GM19328 (cell line): ENCODE data around the gene ZBED1.
"Not testable (repeated sequence)": the region's sequence is repeated elsewhere in the genome, so short reads cannot be mapped to it uniquely, and the experiment has no call there.

Experiments used
- ATAC-seq: cut with Tn5 transposase; IDR thresholded peaks from one replicate; pipeline ENCODE4 v1.9.1; 2021; ENCODE audit warnings: mild to moderate bottlenecking, moderate library complexity; ENCODE audit not compliant: unreplicated experiment

The ZBED1 gene

DNA sequence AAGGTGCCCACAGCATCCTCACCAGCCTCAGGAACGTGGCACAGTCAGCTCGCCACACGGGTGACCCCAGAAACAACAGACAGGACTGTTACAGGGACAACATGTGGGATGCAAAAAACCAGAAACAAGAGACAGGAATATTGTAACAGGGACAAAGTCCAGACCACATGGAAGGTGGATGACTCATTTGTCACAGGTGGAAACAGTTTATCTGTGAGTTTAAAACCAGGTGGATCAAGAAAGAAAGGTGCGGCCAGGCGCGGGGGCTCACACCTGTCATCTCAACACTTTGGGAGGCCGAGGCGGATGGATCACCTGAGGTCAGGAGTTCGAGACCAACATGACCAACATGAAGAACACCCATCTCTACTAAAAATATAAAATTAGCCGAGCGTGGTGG is 23.5 kb downstream of the ZBED1 start:
- not testable (repeated sequence) for ATAC-seq

DNA sequence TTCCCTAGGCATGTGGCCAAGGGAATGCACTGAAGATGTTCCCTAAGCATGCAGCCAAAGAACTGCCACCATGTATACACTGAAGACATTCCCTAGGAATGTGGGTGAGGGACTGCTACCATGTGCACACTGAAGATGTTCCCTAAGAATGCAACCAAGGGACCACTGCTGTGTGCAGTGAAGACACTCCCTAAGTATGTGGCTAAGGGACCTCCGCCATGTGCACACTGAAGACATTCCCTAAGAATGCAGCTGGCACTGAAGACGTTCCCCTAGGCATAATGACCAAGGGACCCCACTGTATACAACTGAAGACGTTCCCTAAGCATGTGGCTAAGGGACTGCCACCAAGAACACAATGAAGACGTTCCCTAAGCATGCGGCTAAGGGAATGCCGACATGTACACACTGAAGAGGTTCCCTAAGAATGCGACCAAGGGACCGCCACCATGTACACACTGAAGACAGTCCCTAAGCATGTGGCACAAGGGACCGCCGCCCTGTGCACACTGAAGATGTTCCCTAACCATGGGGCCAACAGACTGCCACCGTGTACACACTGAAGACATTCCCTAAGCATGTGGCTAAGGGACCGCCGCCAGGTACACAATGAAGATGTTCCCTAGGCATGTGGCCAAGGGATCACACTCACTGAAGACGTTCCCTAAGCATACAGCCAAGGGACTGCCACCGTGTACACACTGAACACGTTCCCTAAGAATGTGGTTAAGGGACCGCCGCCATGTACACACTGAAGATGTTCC is 25.6 kb downstream of the ZBED1 start:
- no peak for ATAC-seq

DNA sequence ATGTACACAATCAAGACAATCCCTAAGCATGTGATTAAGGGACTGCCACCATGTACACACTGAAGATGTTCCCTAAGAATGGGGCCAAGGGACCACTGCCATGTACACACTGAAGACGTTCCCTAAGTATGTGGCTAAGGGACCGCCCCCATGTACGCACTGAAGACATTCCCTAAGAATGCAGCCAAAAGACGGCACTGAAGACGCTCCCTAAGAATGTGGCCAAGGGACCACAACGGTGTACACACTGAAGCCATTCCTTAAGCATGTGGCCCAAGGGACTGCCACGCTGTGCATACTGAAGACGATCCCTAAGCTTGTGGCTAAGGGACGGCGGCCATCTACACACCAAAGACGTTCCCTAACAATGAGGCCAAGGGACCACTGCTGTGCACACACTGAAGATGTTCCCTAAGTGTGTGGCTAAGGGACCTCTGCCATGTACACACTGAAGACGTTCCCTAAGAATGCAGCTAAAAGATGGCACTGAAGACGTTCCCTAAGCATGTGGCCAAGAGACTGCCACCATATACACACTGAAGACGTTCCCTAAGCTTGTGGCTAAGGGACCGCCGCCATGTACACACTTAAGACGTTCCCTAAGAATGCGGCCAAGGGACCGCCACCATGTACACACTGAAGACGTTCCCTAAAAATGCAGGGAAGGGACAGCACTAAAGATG is 26.4 kb downstream of the ZBED1 start:
- no peak for ATAC-seq

DNA sequence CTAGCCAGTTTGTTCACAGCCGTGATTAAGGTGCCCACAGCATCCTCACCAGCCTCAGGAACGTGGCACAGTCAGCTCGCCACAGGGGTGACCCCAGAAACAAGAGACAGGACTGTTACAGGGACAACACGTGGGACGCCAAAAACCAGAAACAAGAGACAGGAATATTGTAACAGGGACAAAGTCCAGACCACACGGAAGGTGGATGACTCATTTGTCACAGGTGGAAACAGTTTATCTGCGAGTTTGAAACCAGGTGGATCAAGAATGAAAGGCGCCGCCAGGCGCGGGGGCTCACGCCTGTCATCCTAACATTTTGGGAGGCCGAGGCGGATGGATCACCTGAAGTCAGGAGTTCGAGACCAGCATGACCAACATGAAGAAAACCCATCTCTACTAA is 27.7 kb downstream of the ZBED1 start:
- not testable (repeated sequence) for ATAC-seq

DNA sequence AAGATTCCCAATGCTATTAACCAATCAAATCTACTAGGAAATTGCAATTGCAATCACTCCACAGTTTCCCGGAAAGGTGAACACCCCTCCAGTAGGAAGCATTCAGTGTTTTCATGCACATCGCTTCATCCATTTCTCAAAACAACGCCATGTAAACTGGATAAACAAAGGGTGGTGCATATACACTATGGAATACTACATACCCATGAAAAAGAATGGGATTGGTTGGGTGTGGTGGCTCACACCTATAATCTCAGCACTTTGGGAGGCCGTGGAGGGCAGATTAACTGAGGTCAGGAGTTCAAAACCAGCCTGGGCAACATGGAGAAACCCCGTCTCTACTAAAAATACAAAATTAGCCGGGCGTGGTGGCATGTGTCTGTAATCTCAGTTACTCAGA is 29.1 kb downstream of the ZBED1 start:
- ATAC-seq = no peak

DNA sequence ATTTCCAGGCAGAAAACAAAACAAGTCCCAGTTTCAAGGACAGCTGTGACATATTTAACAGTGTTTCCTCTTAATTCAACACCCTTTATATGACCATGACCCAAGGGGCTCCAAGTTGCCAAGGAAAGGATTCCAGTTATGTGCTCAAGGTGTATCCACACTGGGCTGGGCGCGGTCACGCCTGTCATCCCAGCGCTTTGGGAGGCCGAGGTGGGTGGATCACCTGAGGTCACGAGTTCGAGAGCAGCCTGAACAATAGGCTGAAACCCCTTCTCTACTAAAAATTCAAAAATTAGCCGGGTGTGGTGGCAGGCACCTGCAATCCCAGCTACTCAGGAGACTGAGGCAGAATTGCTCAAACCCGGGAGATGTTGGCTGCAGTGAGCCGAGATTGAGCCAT is 29.6 kb downstream of the ZBED1 start:
- ATAC-seq = not testable (repeated sequence)

DNA sequence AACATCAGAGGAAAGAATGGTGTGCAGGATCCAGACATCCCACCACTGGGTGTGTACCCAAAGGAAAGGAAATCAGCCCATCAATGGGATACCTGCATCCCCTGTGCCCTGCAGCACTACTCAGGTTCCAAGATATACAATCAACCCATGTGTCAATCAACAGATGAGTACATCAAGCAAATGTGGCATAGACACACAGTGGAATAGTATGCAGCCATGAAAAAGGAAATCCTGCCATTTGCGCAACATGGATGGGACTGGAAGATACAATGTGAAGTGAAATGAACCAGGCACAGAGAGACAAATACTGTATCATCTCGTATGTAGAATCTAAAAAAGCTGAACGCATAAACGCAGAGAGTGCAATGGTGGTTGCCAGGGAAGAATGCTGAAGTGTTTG is 30.9 kb downstream of the ZBED1 start:
- not testable (repeated sequence) for ATAC-seq

DNA sequence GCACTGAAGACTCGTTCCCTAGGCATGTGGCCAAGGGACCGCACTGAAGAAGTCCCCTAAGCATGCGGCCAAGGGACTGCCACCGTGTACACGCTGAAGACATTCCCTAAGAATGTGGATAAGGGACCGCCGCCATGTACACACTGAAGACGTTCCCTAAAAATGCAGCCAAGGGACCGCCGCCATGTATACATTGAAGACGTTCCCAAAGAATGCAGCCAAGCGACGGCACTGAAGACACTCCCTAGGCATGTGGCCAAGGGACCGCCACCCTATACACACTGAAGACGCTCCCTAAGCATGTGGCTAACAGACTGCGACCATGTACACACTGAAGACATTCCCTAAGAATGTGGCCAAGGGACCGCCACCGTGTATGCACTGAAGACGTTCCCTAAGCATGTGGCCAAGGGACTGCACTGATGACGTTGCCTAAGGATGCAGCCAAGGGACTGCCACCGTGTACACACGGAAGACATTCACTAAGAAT is 31.5 kb downstream of the ZBED1 start:
- ATAC-seq = no peak

DNA sequence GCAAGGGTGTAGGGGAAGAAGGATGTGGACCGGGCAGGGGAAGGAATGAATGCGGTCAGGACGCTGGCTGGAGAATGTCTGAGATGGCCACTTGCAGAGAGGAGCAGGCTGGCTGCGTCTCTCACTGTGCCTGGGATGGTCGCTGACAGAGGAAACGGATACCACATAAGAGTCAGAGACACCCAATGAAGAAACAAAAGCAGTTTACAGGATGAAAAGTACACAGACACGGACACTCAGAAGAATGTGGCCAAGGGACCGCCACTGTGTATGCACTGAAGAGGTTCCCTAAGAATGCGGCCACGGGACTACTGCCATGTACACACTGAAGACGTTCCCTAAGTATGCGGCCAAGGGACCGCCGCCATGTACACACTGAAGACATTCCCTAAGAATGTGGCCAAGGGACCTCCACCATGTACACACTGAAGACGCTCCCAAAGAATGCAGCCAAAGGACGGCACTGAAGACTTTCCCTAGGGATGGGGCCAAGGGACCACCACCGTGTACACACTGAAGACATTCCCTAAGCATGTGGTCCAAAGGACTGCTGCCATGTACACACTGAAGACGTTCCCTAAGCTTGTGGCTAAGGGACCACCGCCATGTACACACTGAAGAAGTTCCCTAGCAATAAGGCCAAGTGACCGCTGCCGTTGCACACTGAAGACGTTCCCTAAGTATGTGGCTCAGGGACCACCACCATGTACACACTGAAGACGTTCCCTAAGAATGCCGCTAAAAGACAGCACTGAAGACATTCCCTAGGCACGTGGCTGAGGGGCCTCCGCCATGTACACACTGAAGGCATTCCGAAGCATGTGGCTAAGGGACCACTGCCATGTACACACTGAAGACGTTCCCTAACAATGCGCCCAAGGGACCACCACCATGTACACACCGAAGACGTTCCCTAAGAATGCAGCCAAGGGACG is 32.2 kb downstream of the ZBED1 start:
- ATAC-seq = no peak

DNA sequence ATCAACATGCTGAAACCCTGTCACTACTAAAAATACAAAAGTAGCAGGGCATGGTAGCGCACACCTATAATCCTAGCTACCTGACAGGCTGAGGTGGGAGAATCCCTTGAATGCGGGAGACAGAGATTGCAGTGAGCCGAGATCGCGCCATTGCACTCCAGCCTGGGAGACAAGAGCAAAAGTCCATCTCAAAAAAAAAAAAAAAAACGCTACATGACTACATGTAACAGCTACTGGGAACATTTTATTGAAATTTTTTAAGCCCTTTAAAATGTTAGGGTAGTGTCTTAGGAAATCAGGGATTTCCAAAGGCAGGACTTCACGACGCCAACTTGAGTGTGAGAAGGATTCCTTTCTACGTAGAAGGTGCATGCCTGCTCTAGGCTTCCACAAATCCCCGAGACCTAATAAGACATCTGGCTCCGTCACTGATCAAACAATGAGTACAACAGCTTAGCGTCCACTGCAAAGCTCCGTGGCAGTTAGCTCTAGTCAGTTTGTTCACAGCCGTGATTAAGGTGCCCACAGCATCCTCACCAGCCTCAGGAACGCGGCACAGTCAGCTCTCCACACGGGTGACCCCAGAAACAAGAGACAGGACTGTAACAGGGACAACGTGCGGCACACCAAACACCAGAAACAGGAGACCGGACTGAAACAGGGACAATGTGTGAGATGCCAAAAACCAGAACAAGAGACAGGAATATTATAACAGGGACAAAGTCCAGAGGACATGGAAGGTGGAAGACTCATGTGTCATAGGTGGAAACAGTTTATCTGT is 33.7 kb downstream of the ZBED1 start:
- ATAC-seq = no peak

DNA sequence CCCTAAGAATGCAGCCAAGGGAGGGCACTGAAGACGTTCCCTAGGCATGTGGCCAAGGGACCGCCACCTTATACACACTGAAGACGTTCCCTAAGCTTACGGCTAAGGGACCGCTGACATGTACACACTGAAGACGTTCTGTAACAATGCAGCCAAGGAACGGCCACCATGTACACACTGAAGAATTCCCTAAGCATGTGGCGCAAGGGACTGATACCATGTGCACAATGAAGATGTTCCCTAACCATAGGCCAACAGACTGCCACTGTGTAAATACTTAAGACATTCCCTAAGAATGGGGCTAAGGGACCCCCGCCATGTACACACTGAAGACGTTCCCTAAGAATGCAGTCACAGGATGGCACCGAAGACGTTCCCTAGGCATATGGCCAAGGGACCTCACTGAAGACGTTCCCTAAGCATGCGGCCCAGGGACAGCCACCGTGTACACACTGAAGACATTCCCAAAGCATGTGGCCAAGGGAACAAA is 36.1 kb downstream of the ZBED1 start:
- ATAC-seq = no peak

DNA sequence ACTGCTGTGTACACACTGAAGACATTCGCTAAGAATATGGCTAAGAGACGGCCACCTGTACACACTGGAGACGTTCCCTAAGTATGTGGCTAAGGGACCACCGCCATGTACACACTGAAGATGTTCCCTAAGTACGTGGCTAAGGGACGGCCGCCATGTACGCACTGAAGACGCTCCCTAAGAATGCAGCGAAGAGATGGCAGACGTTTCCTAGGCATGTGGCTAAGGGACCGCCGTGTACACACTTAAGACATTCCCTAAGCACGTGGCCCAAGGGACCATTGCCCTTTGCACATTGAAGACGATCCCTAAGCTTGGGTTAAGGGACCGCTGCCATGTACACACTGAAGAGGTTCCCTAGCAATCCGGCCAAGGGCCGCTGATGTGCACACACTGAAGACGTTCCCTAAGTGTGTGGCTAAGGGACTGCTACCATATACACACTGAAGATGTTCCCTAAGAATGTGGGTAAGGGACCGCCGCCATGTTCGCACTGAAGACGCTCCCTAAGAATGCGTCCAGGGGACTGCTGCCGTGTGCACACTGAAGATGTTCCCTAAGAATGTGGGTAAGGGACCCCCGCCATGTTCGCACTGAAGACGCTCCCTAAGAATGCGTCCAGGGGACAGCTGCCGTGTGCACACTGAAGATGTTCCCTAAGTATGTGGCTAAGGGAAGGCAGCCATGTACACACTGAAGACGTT is 36.7 kb downstream of the ZBED1 start:
- ATAC-seq = no peak

DNA sequence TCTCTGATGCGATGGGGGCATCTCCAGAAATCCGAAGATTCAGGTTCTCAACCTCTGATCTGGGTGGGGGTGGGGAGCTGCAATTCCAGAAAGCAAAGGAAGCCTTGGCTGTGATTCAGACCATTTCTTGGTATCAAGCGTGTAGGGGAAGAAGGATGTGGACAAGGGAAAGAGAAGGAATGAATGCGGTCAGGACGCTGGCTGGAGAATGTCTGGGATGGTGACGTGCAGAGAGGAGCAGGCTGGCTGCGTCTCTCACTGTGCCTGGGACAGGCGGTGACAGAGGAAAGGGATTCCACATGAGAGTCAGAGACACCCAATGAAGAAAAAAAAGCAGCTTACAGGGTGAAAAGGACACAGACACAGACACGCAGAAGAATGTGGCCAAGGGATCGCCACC is 37.3 kb downstream of the ZBED1 start:
- ATAC-seq = not testable (repeated sequence)

DNA sequence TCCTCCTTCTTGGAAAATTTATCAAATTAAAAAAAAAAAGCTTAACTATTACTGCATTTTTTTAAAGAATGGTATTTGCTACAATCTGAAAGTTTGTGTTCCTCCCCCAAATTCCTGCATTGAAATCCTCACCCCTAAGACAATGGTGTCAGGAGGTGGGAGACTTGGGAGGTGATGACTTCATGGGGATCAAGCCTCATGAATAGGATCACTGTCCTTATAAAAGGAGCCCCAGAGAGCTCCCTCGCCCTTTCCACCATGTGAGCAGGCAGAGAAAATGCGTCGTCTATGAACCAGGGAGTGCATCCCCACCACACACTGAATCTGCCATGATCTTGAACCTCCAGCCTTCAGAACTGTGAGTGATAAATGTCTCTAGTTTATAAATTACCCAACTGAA is 38.0 kb downstream of the ZBED1 start:
- no peak for ATAC-seq

DNA sequence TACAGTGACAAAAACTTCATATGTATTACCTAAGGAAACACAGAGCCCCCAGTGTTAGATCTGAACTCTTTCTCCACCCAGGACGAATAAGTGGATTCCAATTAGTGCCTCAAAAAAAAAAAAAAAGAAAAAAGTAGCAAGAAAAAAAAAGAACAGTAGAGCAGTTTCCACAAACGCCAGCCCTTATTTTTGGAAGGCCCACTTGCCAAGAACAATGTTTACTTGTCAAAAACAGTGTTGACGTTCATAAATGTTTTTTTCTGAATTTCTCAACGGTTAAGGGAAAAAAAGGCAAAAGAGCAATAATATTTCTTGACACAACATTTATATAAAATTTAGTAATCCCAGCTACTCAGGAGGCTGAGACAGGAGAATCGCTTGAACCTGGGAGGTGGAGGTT is 38.7 kb downstream of the ZBED1 start:
- no peak for ATAC-seq

DNA sequence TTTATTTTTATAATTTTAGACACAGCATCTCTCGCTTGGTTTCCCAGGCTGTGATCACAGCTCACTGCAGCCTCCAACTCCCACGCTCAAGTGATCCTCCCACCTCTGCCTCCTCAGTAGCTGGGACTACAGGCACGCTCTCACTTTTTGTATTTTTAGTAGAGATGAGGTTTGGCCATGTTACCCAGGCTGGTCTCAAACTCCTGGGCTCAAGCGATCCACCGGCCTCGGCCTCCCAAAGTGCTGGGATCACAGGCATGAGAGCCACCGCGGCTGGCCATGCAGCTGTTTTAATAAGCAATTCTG is 39.1 kb downstream of the ZBED1 start:
- ATAC-seq = no peak

DNA sequence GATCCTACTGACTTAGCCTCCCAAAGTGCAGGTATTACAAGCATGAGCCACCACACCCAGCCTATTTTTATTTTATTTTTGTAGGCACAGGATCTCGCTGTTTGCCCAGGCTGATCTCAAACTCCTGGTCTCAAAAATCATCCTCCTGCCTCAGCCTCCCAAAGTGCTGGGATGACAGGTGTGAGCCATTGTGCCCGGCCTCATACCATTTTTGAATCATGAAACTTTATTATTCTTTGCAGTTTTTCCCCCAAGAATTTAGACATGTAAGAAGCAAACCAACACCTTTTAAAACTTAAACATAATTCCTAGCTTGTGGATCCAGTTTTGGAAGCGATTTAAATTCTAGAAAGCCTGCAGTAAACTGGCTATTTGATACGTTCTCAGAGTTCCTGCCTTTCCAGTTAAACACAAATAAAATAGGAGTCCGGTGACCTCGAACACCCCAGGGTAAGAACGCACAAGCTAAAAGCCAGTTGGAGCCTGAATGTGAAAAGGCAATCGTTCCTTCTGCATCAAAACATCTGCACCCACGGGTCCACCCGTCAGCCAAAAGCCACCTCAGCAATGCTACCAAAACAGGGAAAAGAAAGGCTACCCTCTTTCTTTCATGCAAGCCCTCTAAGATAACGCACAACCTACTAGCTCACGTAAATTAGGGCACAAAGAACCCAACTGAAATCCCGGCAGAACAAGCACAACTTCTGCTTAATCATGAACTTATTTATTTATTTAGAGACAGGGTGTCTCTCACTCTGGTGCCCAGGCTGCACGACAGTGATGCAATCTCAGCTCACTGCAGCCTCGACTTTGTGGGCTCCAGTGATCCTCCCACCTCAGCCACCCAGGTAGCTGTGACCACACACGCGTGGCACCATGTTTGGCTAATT is 39.7 kb downstream of the ZBED1 start:
- not testable (repeated sequence) for ATAC-seq

DNA sequence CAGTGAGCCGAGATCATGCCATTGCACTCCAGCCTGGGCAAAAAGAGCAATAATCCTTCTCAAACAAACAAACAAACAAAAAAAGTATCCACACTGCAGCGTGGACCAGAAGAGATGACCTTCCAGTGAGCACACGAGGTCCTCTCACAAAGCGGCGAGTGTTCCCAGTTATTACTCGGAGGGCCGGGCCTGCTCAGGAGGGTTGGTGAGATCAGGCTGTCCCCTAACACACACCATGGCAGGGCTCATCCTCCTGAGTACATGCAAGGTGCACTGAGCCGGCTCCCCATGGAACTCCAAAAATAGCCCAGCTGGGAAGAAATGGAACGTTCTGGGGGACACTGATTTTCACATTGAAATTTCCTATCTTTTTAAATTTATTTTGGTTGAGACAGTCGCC is 40.7 kb downstream of the ZBED1 start:
- not testable (repeated sequence) for ATAC-seq

DNA sequence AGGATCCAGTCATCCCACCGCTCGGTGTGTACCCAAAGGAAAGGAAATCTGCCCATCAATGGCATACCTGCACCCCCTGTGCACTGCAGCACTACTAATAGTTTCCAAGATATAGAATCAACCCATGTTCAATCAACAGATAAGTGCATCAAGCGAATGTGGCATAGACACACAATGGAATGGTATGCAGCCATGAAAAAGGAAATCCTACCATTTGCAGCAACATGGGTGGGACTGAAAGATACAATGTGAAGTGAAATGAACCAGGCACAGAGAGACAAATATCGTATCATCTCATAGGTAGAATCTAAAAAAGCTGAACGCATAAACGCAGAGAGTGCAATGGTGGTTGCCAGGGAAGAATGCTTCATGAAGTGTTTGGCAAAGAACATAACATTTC is 42.5 kb downstream of the ZBED1 start:
- ATAC-seq = no peak
